ENCODE measurements around the gene DACH1.
A peak's percentile ranks its signal among the peaks of the same experiment; 100 is the strongest.
"Not testable (repeated sequence)": the region's sequence is repeated elsewhere in the genome, so short reads cannot be mapped to it uniquely, and the experiment has no call there.

The DACH1 gene

GRCh38 chr13:71867131-71867814 is at the start of gene DACH1:
DACH1 (minus strand) TSS chr13:71867204.
- no peak for FAIRE-seq

- FAIRE-seq: no peak
These were observed 46.7 kb upstream of the DACH1 start for GRCh38 chr13:71913717-71914116.

GRCh38 chr13:71912524-71912923 is 45.5 kb upstream of the DACH1 start:
- FAIRE-seq: no peak

- no peak for FAIRE-seq
These were observed 39.4 kb upstream of the DACH1 start for GRCh38 chr13:71906448-71906847.

- FAIRE-seq: no peak
These were observed 35.7 kb upstream of the DACH1 start for GRCh38 chr13:71902676-71903075.

- not testable (repeated sequence) for FAIRE-seq
These were observed 26.5 kb upstream of the DACH1 start for GRCh38 chr13:71893506-71893905.

GRCh38 chr13:71886880-71887279 is 19.9 kb upstream of the DACH1 start:
- no peak for FAIRE-seq

- no peak for FAIRE-seq
These were observed 15.1 kb upstream of the DACH1 start for GRCh38 chr13:71882120-71882519.

- FAIRE-seq: no peak
These were observed 13.9 kb upstream of the DACH1 start for GRCh38 chr13:71880753-71881541.

- FAIRE-seq: no peak
These were observed 12.9 kb upstream of the DACH1 start for GRCh38 chr13:71879808-71880344.

GRCh38 chr13:71879129-71879535 is 12.1 kb upstream of the DACH1 start:
- FAIRE-seq: peak; percentile 19

GRCh38 chr13:71877256-71877653 is 10.3 kb upstream of the DACH1 start:
- FAIRE-seq: no peak

GRCh38 chr13:71876648-71877255 is 9.7 kb upstream of the DACH1 start:
- no peak for FAIRE-seq

- FAIRE-seq: no peak
These were observed 8.8 kb upstream of the DACH1 start for GRCh38 chr13:71875823-71876222.

GRCh38 chr13:71874458-71874857 is 7.5 kb upstream of the DACH1 start:
- no peak for FAIRE-seq

- no peak for FAIRE-seq
These were observed 6.6 kb upstream of the DACH1 start for GRCh38 chr13:71873418-71874247.

- FAIRE-seq: no peak
These were observed 4.8 kb upstream of the DACH1 start for GRCh38 chr13:71871844-71872243.

GRCh38 chr13:71871176-71871754 is 4.3 kb upstream of the DACH1 start:
- no peak for FAIRE-seq

GRCh38 chr13:71870100-71870499 is 3.1 kb upstream of the DACH1 start:
- FAIRE-seq: no peak

GRCh38 chr13:71869274-71869673 is 2.3 kb upstream of the DACH1 start:
- no peak for FAIRE-seq

GRCh38 chr13:71866335-71867130 is 471 bp downstream of the DACH1 start:
- no peak for FAIRE-seq
